Suprapubic skin (tissue), 3 donors: ENCODE results near the gene GALNT17.

Experiments
- CTCF ChIP-seq, 2 donors: fragments of 200-600 bp in 1 of 2; fragments of 450-650 bp in 1 of 2; sonication (generic) in 1 of 2; IDR thresholded peaks; one replicate each; pipeline ENCODE4 v1.5.1; 2016 to 2019; ENCODE audit warnings: antibody characterized with exemption in 2 of 2, mild to moderate bottlenecking in 1 of 2, moderate library complexity in 1 of 2
- POLR2A ChIP-seq, 2 donors: fragments of 450-650 bp; IDR thresholded peaks; one replicate each; pipeline ENCODE4 v1.6.1; 2017; ENCODE audit warnings: antibody characterized with exemption in 2 of 2, mild to moderate bottlenecking in 2 of 2, moderate library complexity in 2 of 2

- TF ChIP-seq CTCF (IDR thresholded peaks at IDR 0.05) (no peak), POLR2A (IDR thresholded peaks at IDR 0.05) (no peak)
Observed at GRCh38 chr7:71526106-71526505, 394.2 kb downstream of the GALNT17 start.
